Mesendoderm (in vitro differentiated cells): ENCODE data around the gene PDCD1.
"Not testable (repeated sequence)": the region's sequence is repeated elsewhere in the genome, so short reads cannot be mapped to it uniquely, and the experiment has no call there.

Experiments used
- DNase-seq: peaks from one replicate; pipeline ENCODE4 v3.0.0; 2013
- H2AK5ac ChIP-seq: 2 replicates; pipeline ENCODE4 v1.6.1; 2013; ENCODE audit warnings: low read length, inconsistent platforms
- H2BK120ac ChIP-seq: 2 replicates; pipeline ENCODE4 v1.6.1; 2013; ENCODE audit warnings: low read depth, mild to moderate bottlenecking, low read length, moderate library complexity, mixed read lengths
- H2BK15ac ChIP-seq: replicated peaks from 2 replicates; pipeline ENCODE4 v1.6.1; 2013; ENCODE audit warnings: low read depth, mild to moderate bottlenecking, moderate library complexity
- H2BK5ac ChIP-seq: 2 replicates; pipeline ENCODE4 v1.6.1; 2013; ENCODE audit warnings: low read length, inconsistent platforms
- H3K18ac ChIP-seq: 2 replicates; pipeline ENCODE4 v1.6.1; 2013; ENCODE audit warnings: mild to moderate bottlenecking, low read length, mixed read lengths
- H3K23ac ChIP-seq: one replicate; pipeline ENCODE4 v1.6.1; 2013; ENCODE audit warnings: low read length
- H3K27ac ChIP-seq: 2 replicates; pipeline ENCODE4 v1.5.1; 2013; ENCODE audit warnings: low read depth, mild to moderate bottlenecking, inconsistent platforms, low read length, moderate library complexity
- H3K27me3 ChIP-seq: 2 replicates; pipeline ENCODE4 v1.6.1; 2013; ENCODE audit warnings: low read length, control low read depth, mild to moderate bottlenecking, inconsistent platforms; ENCODE audit not compliant: insufficient read depth, poor library complexity
- H3K36me3 ChIP-seq: 2 replicates; pipeline ENCODE4 v1.6.1; 2013; ENCODE audit warnings: low read length, inconsistent platforms; ENCODE audit not compliant: control insufficient read depth, insufficient read depth
- H3K4ac ChIP-seq: one replicate; pipeline ENCODE4 v1.6.1; 2013; ENCODE audit warnings: low read depth, mild to moderate bottlenecking, low read length, moderate library complexity
- H3K4me1 ChIP-seq: 2 replicates; pipeline ENCODE4 v1.6.1; 2013; ENCODE audit warnings: low read depth, low read length, inconsistent platforms; ENCODE audit not compliant: control insufficient read depth
- H3K4me2 ChIP-seq: 2 replicates; pipeline ENCODE4 v1.6.1; 2013; ENCODE audit warnings: low read length
- H3K4me3 ChIP-seq: 2 replicates; pipeline ENCODE4 v1.5.1; 2013; ENCODE audit warnings: mild to moderate bottlenecking, low read length
- H3K56ac ChIP-seq: one replicate; pipeline ENCODE4 v1.6.1; 2013; ENCODE audit warnings: low read length
- H3K79me1 ChIP-seq: 2 replicates; pipeline ENCODE4 v1.6.1; 2013; ENCODE audit warnings: low read length, inconsistent platforms
- H3K79me2 ChIP-seq: 2 replicates; pipeline ENCODE4 v1.6.1; 2013; ENCODE audit warnings: mild to moderate bottlenecking, low read length; ENCODE audit not compliant: control insufficient read depth, insufficient read depth
- H3K9ac ChIP-seq: 2 replicates; pipeline ENCODE4 v1.6.1; 2013; ENCODE audit warnings: low read length, inconsistent platforms
- H4K5ac ChIP-seq: one replicate; pipeline ENCODE4 v1.6.1; 2013; ENCODE audit warnings: low read length
- H4K8ac ChIP-seq: one replicate; pipeline ENCODE4 v1.6.1; 2013; ENCODE audit warnings: low read depth, mild to moderate bottlenecking, control low read depth, low read length, moderate library complexity
- WGBS: extraction: QIAGEN DNeasy Blood & Tissue Kit; methylation state at CpG from one replicate; pipeline ENCODE4 v1.1.7; 2013; ENCODE audit warnings: low lambda C conversion rate, missing lambda C conversion rate; ENCODE audit not compliant: insufficient coverage; ENCODE audit errors: extremely low coverage; 5-methylcytosine and 5-hydroxymethylcytosine counted together

PDCD1 gene

GRCh38 chr2:241823531-241824437, 34.9 kb downstream of the PDCD1 start:
- not testable (repeated sequence) for H3K4me2 ChIP-seq, H3K4me3 ChIP-seq, H2BK120ac ChIP-seq, H3K4ac ChIP-seq, H3K36me3 ChIP-seq, H3K23ac ChIP-seq, H3K79me1 ChIP-seq, H3K9ac ChIP-seq, H4K5ac ChIP-seq, H3K27me3 ChIP-seq, H3K56ac ChIP-seq, H2AK5ac ChIP-seq, H3K4me1 ChIP-seq, H4K8ac ChIP-seq, H3K27ac ChIP-seq, H3K18ac ChIP-seq, H3K79me2 ChIP-seq, H2BK15ac ChIP-seq, H2BK5ac ChIP-seq
- no CpG with 5 or more reads among the region's 45 CpGs for WGBS
- peak; percentile 28 for DNase-seq

- no peak overlapping the region for H2BK15ac ChIP-seq
- no peak overlapping the region for H3K4me3 ChIP-seq
- no peak overlapping the region for H3K9ac ChIP-seq
- H3K4ac ChIP-seq, result no peak overlapping the region
- no peak overlapping the region for H3K23ac ChIP-seq
- H3K79me2 ChIP-seq, result no peaks in the 10 kb centered on the region
- H3K79me1 ChIP-seq, result no peaks in the 10 kb centered on the region
- H3K4me1 ChIP-seq, result no peaks in the 10 kb centered on the region
- no peak for DNase-seq
- no peak overlapping the region for H4K8ac ChIP-seq
- H3K4me2 ChIP-seq, result no peak overlapping the region
- H4K5ac ChIP-seq, result no peak overlapping the region
- H3K36me3 ChIP-seq, result no peaks in the 10 kb centered on the region
- H2BK120ac ChIP-seq, result no peak overlapping the region
- H2AK5ac ChIP-seq, result no peak overlapping the region
- no peak overlapping the region for H3K18ac ChIP-seq
- H3K27me3 ChIP-seq, result no peaks in the 10 kb centered on the region
- H3K27ac ChIP-seq, result no peak overlapping the region
- no peak overlapping the region for H2BK5ac ChIP-seq
- no peak overlapping the region for H3K56ac ChIP-seq
- no CpG with 5 or more reads among the region's 14 CpGs for WGBS
Measured at GRCh38 chr2:241822264-241822623, 36.5 kb downstream of the PDCD1 start.

GRCh38 chr2:241821460-241822263, 37.0 kb downstream of the PDCD1 start:
- H3K79me1 ChIP-seq, result no peaks in the 10 kb centered on the region
- no CpG with 5 or more reads among the region's 28 CpGs for WGBS
- H4K5ac ChIP-seq, result no peak overlapping the region
- H3K4me2 ChIP-seq, result no peak overlapping the region
- no peaks in the 10 kb centered on the region for H3K4me1 ChIP-seq
- no peak overlapping the region for H3K27ac ChIP-seq
- no peak overlapping the region for H3K56ac ChIP-seq
- DNase-seq, result no peak
- no peak overlapping the region for H2BK5ac ChIP-seq
- no peak overlapping the region for H2AK5ac ChIP-seq
- H3K4ac ChIP-seq, result no peak overlapping the region
- H3K27me3 ChIP-seq, result no peaks in the 10 kb centered on the region
- H3K4me3 ChIP-seq, result no peak overlapping the region
- no peak overlapping the region for H4K8ac ChIP-seq
- H2BK15ac ChIP-seq, result no peak overlapping the region
- H3K18ac ChIP-seq, result no peak overlapping the region
- no peaks in the 10 kb centered on the region for H3K36me3 ChIP-seq
- H3K23ac ChIP-seq, result no peak overlapping the region
- no peak overlapping the region for H2BK120ac ChIP-seq
- no peak overlapping the region for H3K9ac ChIP-seq
- H3K79me2 ChIP-seq, result no peaks in the 10 kb centered on the region

GRCh38 chr2:241820625-241821384, 37.9 kb downstream of the PDCD1 start:
- Histone ChIP-seq H4K5ac (no peak overlapping the region), H3K4me1 (no peaks in the 10 kb centered on the region), H3K9ac (no peak overlapping the region), H3K36me3 (no peaks in the 10 kb centered on the region), H3K79me2 (no peaks in the 10 kb centered on the region), H2BK15ac (no peak overlapping the region), H3K79me1 (no peaks in the 10 kb centered on the region), H3K18ac (no peak overlapping the region), H2BK5ac (no peak overlapping the region), H2BK120ac (no peak overlapping the region), H3K4ac (no peak overlapping the region), H3K27ac (no peak overlapping the region), H2AK5ac (no peak overlapping the region), H3K27me3 (no peaks in the 10 kb centered on the region), H3K4me3 (no peak overlapping the region), H3K4me2 (no peak overlapping the region), H4K8ac (no peak overlapping the region), H3K23ac (no peak overlapping the region), H3K56ac (no peak overlapping the region)
- no peak for DNase-seq
- no CpG with 5 or more reads among the region's 31 CpGs for WGBS

- H4K8ac ChIP-seq, H3K27ac ChIP-seq, H3K4me2 ChIP-seq, H3K79me2 ChIP-seq, H3K56ac ChIP-seq, H3K27me3 ChIP-seq, H2BK15ac ChIP-seq, DNase-seq, H3K23ac ChIP-seq, H3K9ac ChIP-seq, H3K4ac ChIP-seq, H2BK5ac ChIP-seq, H3K18ac ChIP-seq, H2BK120ac ChIP-seq, H3K36me3 ChIP-seq, H3K4me3 ChIP-seq, H3K4me1 ChIP-seq, H4K5ac ChIP-seq, H3K79me1 ChIP-seq, H2AK5ac ChIP-seq: not testable (repeated sequence)
- no CpG with 5 or more reads among the region's 27 CpGs for WGBS
Measured at GRCh38 chr2:241819947-241820624, 38.6 kb downstream of the PDCD1 start.
